ENCODE data around the gene AHSA1.

GRCh38 chr14:77489041-77489440 is 31.1 kb downstream of the AHSA1 start:
- no peak for TF ChIP-seq CTCF (IDR thresholded peaks at IDR 0.05)
- no peak for TF ChIP-seq POLR2A (IDR thresholded peaks at IDR 0.05)

Data from tibial nerve (tissue), 3 donors.